ENCODE results near the gene PDLIM1.
"Not testable (repeated sequence)": the region's sequence is repeated elsewhere in the genome, so short reads cannot be mapped to it uniquely, and the experiment has no call there.

PDLIM1 gene

GRCh38 chr10:95236068-95236903, 54.5 kb downstream of the PDLIM1 start:
- Histone ChIP-seq H3K9me3 (ENCODE audit: control insufficient read depth in 1 of 2, low read length in 2 of 2) (no peaks in the 10 kb centered on the region), H3K4me3 (ENCODE audit: low read depth in 1 of 2, low read length in 2 of 2) (no peak overlapping the region), H3K4me1 (ENCODE audit: control insufficient read depth in 1 of 2, insufficient read depth in 2 of 2, low read length in 2 of 2) (no peaks in the 10 kb centered on the region), H3K27me3 (ENCODE audit: low read depth, low read length) (no peaks in the 10 kb centered on the region), H3K27ac (ENCODE audit: low read length) (no peak overlapping the region), H3K36me3 (ENCODE audit: control insufficient read depth in 1 of 2, insufficient read depth in 2 of 2, low read length in 2 of 2) (peaks cover 20 to 25% of the 10 kb centered on the region in 2 donors)

- peaks cover 0 to under 1% of the 10 kb centered on the region in 2 donors for H3K4me1 ChIP-seq (ENCODE audit: control insufficient read depth in 1 of 2, insufficient read depth in 2 of 2, low read length in 2 of 2)
- H3K36me3 ChIP-seq (ENCODE audit: control insufficient read depth in 1 of 2, insufficient read depth in 2 of 2, low read length in 2 of 2), result peaks cover 19 to 25% of the 10 kb centered on the region in 2 donors
- H3K27me3 ChIP-seq (ENCODE audit: low read depth, low read length), result no peaks in the 10 kb centered on the region
- no peak overlapping the region for H3K27ac ChIP-seq (ENCODE audit: low read length)
- no peak overlapping the region for H3K4me3 ChIP-seq (ENCODE audit: low read depth in 1 of 2, low read length in 2 of 2)
- no peaks in the 10 kb centered on the region for H3K9me3 ChIP-seq (ENCODE audit: control insufficient read depth in 1 of 2, low read length in 2 of 2)
Observed at GRCh38 chr10:95235676-95236067, 55.1 kb downstream of the PDLIM1 start.

GRCh38 chr10:95234951-95235350, 55.9 kb downstream of the PDLIM1 start:
- peaks cover 19 to 21% of the 10 kb centered on the region in 2 donors for H3K36me3 ChIP-seq (ENCODE audit: control insufficient read depth in 1 of 2, insufficient read depth in 2 of 2, low read length in 2 of 2)
- H3K4me1 ChIP-seq (ENCODE audit: control insufficient read depth in 1 of 2, insufficient read depth in 2 of 2, low read length in 2 of 2), result peaks cover 0 to 3% of the 10 kb centered on the region in 2 donors
- no peak overlapping the region for H3K4me3 ChIP-seq (ENCODE audit: low read depth in 1 of 2, low read length in 2 of 2)
- no peak overlapping the region for H3K27ac ChIP-seq (ENCODE audit: low read length)
- no peaks in the 10 kb centered on the region for H3K27me3 ChIP-seq (ENCODE audit: low read depth, low read length)
- H3K9me3 ChIP-seq (ENCODE audit: control insufficient read depth in 1 of 2, low read length in 2 of 2), result no peaks in the 10 kb centered on the region

GRCh38 chr10:95233377-95234034, 57.3 kb downstream of the PDLIM1 start:
- Histone ChIP-seq H3K36me3 (ENCODE audit: control insufficient read depth in 1 of 2, insufficient read depth in 2 of 2, low read length in 2 of 2) (peaks cover 17 to 19% of the 10 kb centered on the region in 2 donors), H3K9me3 (ENCODE audit: control insufficient read depth in 1 of 2, low read length in 2 of 2) (no peaks in the 10 kb centered on the region), H3K27me3 (ENCODE audit: low read depth, low read length) (no peaks in the 10 kb centered on the region), H3K4me1 (ENCODE audit: control insufficient read depth in 1 of 2, insufficient read depth in 2 of 2, low read length in 2 of 2) (peaks cover 0 to 3% of the 10 kb centered on the region in 2 donors), H3K4me3 (ENCODE audit: low read depth in 1 of 2, low read length in 2 of 2) (no peak overlapping the region), H3K27ac (ENCODE audit: low read length) (no peak overlapping the region)

- Histone ChIP-seq H3K36me3 (ENCODE audit: control insufficient read depth in 1 of 2, insufficient read depth in 2 of 2, low read length in 2 of 2) (peaks cover 8 to 11% of the 10 kb centered on the region in 2 donors), H3K4me3 (ENCODE audit: low read depth in 1 of 2, low read length in 2 of 2) (peak overlapping the region; percentile 68 to 74)
- not testable (repeated sequence) for H3K27ac ChIP-seq (ENCODE audit: low read length); H3K4me1 ChIP-seq (ENCODE audit: control insufficient read depth in 1 of 2, insufficient read depth in 2 of 2, low read length in 2 of 2); H3K27me3 ChIP-seq (ENCODE audit: low read depth, low read length); H3K9me3 ChIP-seq (ENCODE audit: control insufficient read depth in 1 of 2, low read length in 2 of 2)
Observed at GRCh38 chr10:95230677-95231586, 59.9 kb downstream of the PDLIM1 start.

- Histone ChIP-seq H3K9me3 (ENCODE audit: control insufficient read depth in 1 of 2, low read length in 2 of 2) (no peaks in the 10 kb centered on the region), H3K4me1 (ENCODE audit: control insufficient read depth in 1 of 2, insufficient read depth in 2 of 2, low read length in 2 of 2) (peaks cover 0 to 3% of the 10 kb centered on the region in 2 donors), H3K36me3 (ENCODE audit: control insufficient read depth in 1 of 2, insufficient read depth in 2 of 2, low read length in 2 of 2) (peaks cover 7 to 11% of the 10 kb centered on the region in 2 donors), H3K27ac (ENCODE audit: low read length) (no peak overlapping the region), H3K4me3 (ENCODE audit: low read depth in 1 of 2, low read length in 2 of 2) (peak overlapping the region; percentile 68 to 74), H3K27me3 (ENCODE audit: low read depth, low read length) (no peaks in the 10 kb centered on the region)
Observed at GRCh38 chr10:95229724-95230627, 60.8 kb downstream of the PDLIM1 start.

GRCh38 chr10:95228934-95229723, 61.7 kb downstream of the PDLIM1 start:
- H3K9me3 ChIP-seq (ENCODE audit: control insufficient read depth in 1 of 2, low read length in 2 of 2); H3K27ac ChIP-seq (ENCODE audit: low read length); H3K4me3 ChIP-seq (ENCODE audit: low read depth in 1 of 2, low read length in 2 of 2); H3K27me3 ChIP-seq (ENCODE audit: low read depth, low read length); H3K36me3 ChIP-seq (ENCODE audit: control insufficient read depth in 1 of 2, insufficient read depth in 2 of 2, low read length in 2 of 2); H3K4me1 ChIP-seq (ENCODE audit: control insufficient read depth in 1 of 2, insufficient read depth in 2 of 2, low read length in 2 of 2): not testable (repeated sequence)

- H3K27me3 ChIP-seq (ENCODE audit: low read depth, low read length), result no peaks in the 10 kb centered on the region
- H3K27ac ChIP-seq (ENCODE audit: low read length), result no peak overlapping the region
- no peaks in the 10 kb centered on the region for H3K4me1 ChIP-seq (ENCODE audit: control insufficient read depth in 1 of 2, insufficient read depth in 2 of 2, low read length in 2 of 2)
- no peak overlapping the region for H3K4me3 ChIP-seq (ENCODE audit: low read depth in 1 of 2, low read length in 2 of 2)
- H3K9me3 ChIP-seq (ENCODE audit: control insufficient read depth in 1 of 2, low read length in 2 of 2), result no peaks in the 10 kb centered on the region
- H3K36me3 ChIP-seq (ENCODE audit: control insufficient read depth in 1 of 2, insufficient read depth in 2 of 2, low read length in 2 of 2), result no peaks in the 10 kb centered on the region
Observed at GRCh38 chr10:95225136-95225535, 65.7 kb downstream of the PDLIM1 start.

- H3K36me3 ChIP-seq (ENCODE audit: control insufficient read depth in 1 of 2, insufficient read depth in 2 of 2, low read length in 2 of 2), result peaks cover 0 to 2% of the 10 kb centered on the region in 2 donors
- H3K4me1 ChIP-seq (ENCODE audit: control insufficient read depth in 1 of 2, insufficient read depth in 2 of 2, low read length in 2 of 2), result no peaks in the 10 kb centered on the region
- H3K27ac ChIP-seq (ENCODE audit: low read length), result no peak overlapping the region
- no peaks in the 10 kb centered on the region for H3K9me3 ChIP-seq (ENCODE audit: control insufficient read depth in 1 of 2, low read length in 2 of 2)
- no peak overlapping the region for H3K4me3 ChIP-seq (ENCODE audit: low read depth in 1 of 2, low read length in 2 of 2)
- no peaks in the 10 kb centered on the region for H3K27me3 ChIP-seq (ENCODE audit: low read depth, low read length)
Observed at GRCh38 chr10:95221124-95221523, 69.7 kb downstream of the PDLIM1 start.

- Histone ChIP-seq H3K27ac (ENCODE audit: low read length) (no peak overlapping the region), H3K4me3 (ENCODE audit: low read depth in 1 of 2, low read length in 2 of 2) (no peak overlapping the region), H3K9me3 (ENCODE audit: control insufficient read depth in 1 of 2, low read length in 2 of 2) (no peaks in the 10 kb centered on the region), H3K36me3 (ENCODE audit: control insufficient read depth in 1 of 2, insufficient read depth in 2 of 2, low read length in 2 of 2) (peaks cover 0 to 4% of the 10 kb centered on the region in 2 donors), H3K27me3 (ENCODE audit: low read depth, low read length) (no peaks in the 10 kb centered on the region), H3K4me1 (ENCODE audit: control insufficient read depth in 1 of 2, insufficient read depth in 2 of 2, low read length in 2 of 2) (no peaks in the 10 kb centered on the region)
Observed at GRCh38 chr10:95220539-95220938, 70.3 kb downstream of the PDLIM1 start.

Data from muscle layer of duodenum (tissue), 2 donors.